ENCODE measurements around the gene VAMP2. TPM values are rescaled to one million over a fixed set of nuclear protein-coding genes. Genes with fewer than 3 reads are reported as not detected.

The VAMP2 gene
- total RNA-seq, 1 donor from 2014 or later: 87.9 TPM

Other genes with a start within 250 kb of the VAMP2 start
- gene RNF227, start 246.7 kb downstream of the VAMP2 start, total RNA-seq: 2.5 TPM
- 7.9 TPM for gene KCNAB3, start 233.1 kb downstream of the VAMP2 start, total RNA-seq
- gene TRAPPC1, start 231.0 kb downstream of the VAMP2 start, total RNA-seq: 166 TPM
- 25.6 TPM for gene CNTROB, start 230.7 kb downstream of the VAMP2 start, total RNA-seq
- gene GUCY2D, start 160.3 kb downstream of the VAMP2 start, total RNA-seq: 0.81 TPM
- gene ALOX15B, start 123.9 kb downstream of the VAMP2 start, total RNA-seq: 5.3 TPM
- 0.62 TPM for gene ALOX12B, start 75.2 kb downstream of the VAMP2 start, total RNA-seq
- gene ALOXE3, start 44.4 kb downstream of the VAMP2 start, total RNA-seq: 0.44 TPM
- gene HES7, start 38.8 kb downstream of the VAMP2 start, total RNA-seq: not detected
- 152 TPM for gene PER1, start 10.5 kb downstream of the VAMP2 start, total RNA-seq
- gene TMEM107, start 13.4 kb upstream of the VAMP2 start, total RNA-seq: 17.1 TPM
- 7.1 TPM for gene BORCS6, start 27.2 kb upstream of the VAMP2 start, total RNA-seq
- gene AURKB, start 47.6 kb upstream of the VAMP2 start, total RNA-seq: 1.9 TPM
- 63.1 TPM for gene CTC1, start 85.1 kb upstream of the VAMP2 start, total RNA-seq
- gene PFAS, start 86.3 kb upstream of the VAMP2 start, total RNA-seq: 82.6 TPM
- gene RANGRF, start 125.7 kb upstream of the VAMP2 start, total RNA-seq: 24.6 TPM
- gene SLC25A35, start 132.5 kb upstream of the VAMP2 start, total RNA-seq: 12.5 TPM
- 28.7 TPM for gene ARHGEF15, start 147.3 kb upstream of the VAMP2 start, total RNA-seq
- gene ODF4, start 176.9 kb upstream of the VAMP2 start, total RNA-seq: not detected
- 2,627 TPM for gene RPL26, start 220.2 kb upstream of the VAMP2 start, total RNA-seq
- not detected for gene RNF222, start 234.9 kb upstream of the VAMP2 start, total RNA-seq